ENCODE results near the gene PRPF18.

Gene PRPF18

DNA sequence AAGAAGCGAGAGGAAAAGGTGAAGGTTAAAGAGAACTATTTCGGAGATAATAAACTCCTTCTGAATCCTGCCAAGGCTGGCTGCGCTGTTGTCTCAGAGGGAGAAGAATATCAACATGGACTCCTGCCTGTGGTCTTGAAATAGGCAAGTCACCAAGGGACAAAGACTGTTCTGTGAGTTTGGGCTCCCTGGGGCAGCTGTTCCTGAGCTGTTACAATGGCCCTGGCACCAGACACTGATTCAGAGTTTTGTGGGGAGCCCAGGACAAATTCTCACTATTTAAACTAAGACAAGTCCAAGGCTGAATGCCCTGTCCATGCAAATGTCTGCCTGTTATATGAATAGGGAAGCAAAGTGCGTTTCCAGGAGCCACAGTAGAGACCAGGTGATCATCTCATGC is 81.4 kb downstream of the PRPF18 start:
- H4K20me1 ChIP-seq (ENCODE audit: insufficient read depth, low read length), result no peaks in the 10 kb centered on the region
- peaks cover 6% of the 10 kb centered on the region; the same call in 1 of the 2 replicates for H3K4me1 ChIP-seq (ENCODE audit: low read length)
- H3K27me3 ChIP-seq (ENCODE audit: low read depth, low read length), result no peaks in the 10 kb centered on the region
- H3K9me3 ChIP-seq (ENCODE audit: insufficient read depth, low read length), result no peaks in the 10 kb centered on the region
- H3K9ac ChIP-seq (ENCODE audit: low read length), result no peak overlapping the region
- H2AFZ ChIP-seq (ENCODE audit: low read depth, low read length), result no peak overlapping the region
- no peak overlapping the region for H3K27ac ChIP-seq (ENCODE audit: low read length)
- peaks cover 65% of the 10 kb centered on the region for H3K36me3 ChIP-seq (replicated peaks; ENCODE audit: low read depth, low read length)
- no peaks in the 10 kb centered on the region for H3K79me2 ChIP-seq (ENCODE audit: low read length)
- TF ChIP-seq CTCF (IDR thresholded peaks at IDR 0.05; ENCODE audit: low read depth, low read length) (no peak), EZH2phosphoT487 (IDR thresholded peaks at IDR 0.05; ENCODE audit: low read depth) (no peak)
- H3K4me3 ChIP-seq (ENCODE audit: low read length), result no peak overlapping the region
- H3K4me2 ChIP-seq (ENCODE audit: low read length), result no peak overlapping the region

DNA sequence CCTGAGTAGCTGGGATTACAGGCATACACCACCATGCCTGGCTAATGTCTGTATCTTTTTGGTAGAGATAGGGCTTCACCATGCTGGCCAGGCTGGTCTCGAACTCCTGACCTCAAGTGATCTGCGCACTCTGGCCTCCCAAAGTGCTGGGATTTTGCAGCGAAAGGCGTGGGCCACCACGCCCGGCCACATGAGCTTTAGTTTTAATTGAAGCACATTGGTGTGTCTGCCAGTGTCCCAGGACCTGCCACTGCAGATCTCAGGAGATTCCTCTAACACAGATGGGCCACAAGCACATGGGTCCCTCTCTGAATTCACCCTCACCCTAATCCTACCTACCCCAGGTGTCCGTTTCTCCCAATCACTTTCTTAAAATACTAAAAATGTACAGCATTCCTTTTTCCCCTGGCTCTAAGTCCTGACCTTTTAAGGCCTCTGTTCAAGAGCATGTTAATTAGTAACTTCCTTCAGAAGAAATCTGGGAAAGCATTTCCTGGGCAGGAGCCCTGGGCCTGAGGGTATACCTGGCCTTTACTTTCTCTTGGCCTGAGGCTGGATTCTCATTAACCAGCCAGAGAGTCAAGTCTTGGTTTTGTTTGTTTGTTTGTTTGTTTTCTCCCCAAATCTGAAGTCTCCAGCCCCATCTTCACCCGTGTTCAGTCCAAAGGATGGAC is 82.6 kb downstream of the PRPF18 start:
- H4K20me1 ChIP-seq (ENCODE audit: insufficient read depth, low read length), result no peaks in the 10 kb centered on the region
- H3K36me3 ChIP-seq (replicated peaks; ENCODE audit: low read depth, low read length), result peaks cover 60% of the 10 kb centered on the region

DNA sequence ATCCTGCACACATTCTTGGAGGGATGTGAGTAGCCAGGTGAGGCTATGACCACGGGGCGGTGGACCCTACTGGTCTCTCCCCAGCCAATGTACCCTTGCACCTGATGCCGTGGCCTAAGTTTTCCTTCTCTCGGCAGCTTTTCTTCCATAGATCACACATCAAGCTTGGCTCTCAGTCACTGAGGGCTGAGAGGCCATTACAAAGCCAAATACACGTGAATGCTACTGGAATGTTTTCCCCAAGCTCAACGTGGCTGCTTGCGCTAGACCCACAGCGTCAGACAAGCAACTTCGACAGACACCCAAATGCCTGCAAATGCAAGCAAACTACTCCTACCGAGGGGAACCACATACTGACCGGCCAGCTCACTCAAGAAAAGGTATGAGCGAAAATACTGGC is 83.1 kb downstream of the PRPF18 start:
- H3K36me3 ChIP-seq (replicated peaks; ENCODE audit: low read depth, low read length), result peaks cover 63% of the 10 kb centered on the region
- no peaks in the 10 kb centered on the region for H3K9me3 ChIP-seq (ENCODE audit: insufficient read depth, low read length)
- H3K4me1 ChIP-seq (ENCODE audit: low read length), result peaks cover 6% of the 10 kb centered on the region; the same call in 1 of the 2 replicates
- no peak overlapping the region for H2AFZ ChIP-seq (ENCODE audit: low read depth, low read length)
- H3K4me2 ChIP-seq (ENCODE audit: low read length), result no peak overlapping the region
- H3K4me3 ChIP-seq (ENCODE audit: low read length), result no peak overlapping the region
- no peaks in the 10 kb centered on the region for H3K27me3 ChIP-seq (ENCODE audit: low read depth, low read length)
- no peak for TF ChIP-seq EZH2phosphoT487 (IDR thresholded peaks at IDR 0.05; ENCODE audit: low read depth)
- TF ChIP-seq CTCF (IDR thresholded peaks at IDR 0.05; ENCODE audit: low read depth, low read length), result no peak
- H4K20me1 ChIP-seq (ENCODE audit: insufficient read depth, low read length), result no peaks in the 10 kb centered on the region
- no peak overlapping the region for H3K9ac ChIP-seq (ENCODE audit: low read length)
- H3K27ac ChIP-seq (ENCODE audit: low read length), result no peak overlapping the region
- no peaks in the 10 kb centered on the region for H3K79me2 ChIP-seq (ENCODE audit: low read length)

More for the DNA sequence above, 82.6 kb downstream of the PRPF18 start:
- Histone ChIP-seq H3K9me3 (ENCODE audit: insufficient read depth, low read length) (no peaks in the 10 kb centered on the region), H3K27me3 (ENCODE audit: low read depth, low read length) (no peaks in the 10 kb centered on the region), H3K79me2 (ENCODE audit: low read length) (no peaks in the 10 kb centered on the region), H2AFZ (ENCODE audit: low read depth, low read length) (no peak overlapping the region), H3K4me3 (ENCODE audit: low read length) (no peak overlapping the region), H3K4me2 (ENCODE audit: low read length) (no peak overlapping the region), H3K27ac (ENCODE audit: low read length) (no peak overlapping the region), H3K4me1 (ENCODE audit: low read length) (peaks cover 6% of the 10 kb centered on the region; the same call in 1 of the 2 replicates), H3K9ac (ENCODE audit: low read length) (no peak overlapping the region)
- TF ChIP-seq EZH2phosphoT487 (IDR thresholded peaks at IDR 0.05; ENCODE audit: low read depth) (no peak), CTCF (IDR thresholded peaks at IDR 0.05; ENCODE audit: low read depth, low read length) (no peak)

- H3K79me2 ChIP-seq (ENCODE audit: low read length), result no peaks in the 10 kb centered on the region
- peaks cover 60% of the 10 kb centered on the region for H3K36me3 ChIP-seq (replicated peaks; ENCODE audit: low read depth, low read length)
- H3K4me2 ChIP-seq (ENCODE audit: low read length), result no peak overlapping the region
- no peak overlapping the region for H3K4me3 ChIP-seq (ENCODE audit: low read length)
- H4K20me1 ChIP-seq (ENCODE audit: insufficient read depth, low read length), result no peaks in the 10 kb centered on the region
- TF ChIP-seq CTCF (IDR thresholded peaks at IDR 0.05; ENCODE audit: low read depth, low read length) (no peak), EZH2phosphoT487 (IDR thresholded peaks at IDR 0.05; ENCODE audit: low read depth) (no peak)
- peaks cover 4% of the 10 kb centered on the region; the same call in 1 of the 2 replicates for H3K4me1 ChIP-seq (ENCODE audit: low read length)
- no peaks in the 10 kb centered on the region for H3K9me3 ChIP-seq (ENCODE audit: insufficient read depth, low read length)
- no peak overlapping the region for H2AFZ ChIP-seq (ENCODE audit: low read depth, low read length)
- H3K27ac ChIP-seq (ENCODE audit: low read length), result no peak overlapping the region
- H3K9ac ChIP-seq (ENCODE audit: low read length), result no peak overlapping the region
- H3K27me3 ChIP-seq (ENCODE audit: low read depth, low read length), result no peaks in the 10 kb centered on the region
Measured at GRCh38 chr10:13670311-13670710, 83.5 kb downstream of the PRPF18 start.

Data from OCI-LY3 (cell line).